ENCODE results near the gene ME3. TPM values are rescaled to one million over a fixed set of nuclear protein-coding genes. Genes with fewer than 3 reads are reported as not detected.

ME3 gene
- total and polyA plus RNA-seq, 2 donors, result 9.5 to 10.1 TPM

- H3K4me1 ChIP-seq (ENCODE audit: control insufficient read depth in 2 of 2, insufficient read depth in 2 of 2, low read length in 2 of 2), result no peaks in the 10 kb centered on the region
- no peak overlapping the region for H3K27ac ChIP-seq (ENCODE audit: low read depth in 1 of 2, low read length in 1 of 2)
- no peaks in the 10 kb centered on the region for H3K27me3 ChIP-seq (ENCODE audit: control insufficient read depth in 2 of 2, insufficient read depth in 1 of 2, low read length in 1 of 2)
- DNase-seq (ENCODE audit: low read depth in 6 of 9, low spot score in 9 of 9), result no peak
- H3K9me3 ChIP-seq (ENCODE audit: control insufficient read depth in 2 of 2, insufficient read depth in 1 of 2, low read length in 1 of 2), result no peaks in the 10 kb centered on the region
- no peak overlapping the region for H3K4me3 ChIP-seq (ENCODE audit: low read length in 2 of 2)
- 95% methylated on average over 10 of the region's 10 CpGs for WGBS
- no peaks in the 10 kb centered on the region for H3K36me3 ChIP-seq (ENCODE audit: control insufficient read depth in 2 of 2, insufficient read depth in 2 of 2, low read length in 1 of 2)
Measured at GRCh38 chr11:86473991-86474833, 198.2 kb downstream of the ME3 start.

- no peak overlapping the region for H3K27ac ChIP-seq (ENCODE audit: low read depth in 1 of 2, low read length in 1 of 2)
- H3K4me1 ChIP-seq (ENCODE audit: control insufficient read depth in 2 of 2, insufficient read depth in 2 of 2, low read length in 2 of 2), result no peaks in the 10 kb centered on the region
- no peak overlapping the region for H3K4me3 ChIP-seq (ENCODE audit: low read length in 2 of 2)
- WGBS, result 93% methylated on average over 5 of the region's 5 CpGs
- H3K9me3 ChIP-seq (ENCODE audit: control insufficient read depth in 2 of 2, insufficient read depth in 1 of 2, low read length in 1 of 2), result no peaks in the 10 kb centered on the region
- no peaks in the 10 kb centered on the region for H3K36me3 ChIP-seq (ENCODE audit: control insufficient read depth in 2 of 2, insufficient read depth in 2 of 2, low read length in 1 of 2)
- DNase-seq (ENCODE audit: low read depth in 6 of 9, low spot score in 9 of 9), result no peak
- H3K27me3 ChIP-seq (ENCODE audit: control insufficient read depth in 2 of 2, insufficient read depth in 1 of 2, low read length in 1 of 2), result no peaks in the 10 kb centered on the region
Measured at GRCh38 chr11:86469491-86470388, 202.7 kb downstream of the ME3 start.

- WGBS, result 96% methylated on average over 1 of the region's 1 CpG
- H3K4me1 ChIP-seq (ENCODE audit: control insufficient read depth in 2 of 2, insufficient read depth in 2 of 2, low read length in 2 of 2), result no peaks in the 10 kb centered on the region
- DNase-seq (ENCODE audit: low read depth in 6 of 9, low spot score in 9 of 9), result no peak
- H3K27ac ChIP-seq (ENCODE audit: low read depth in 1 of 2, low read length in 1 of 2), result no peak overlapping the region
- H3K4me3 ChIP-seq (ENCODE audit: low read length in 2 of 2), result no peak overlapping the region
- H3K36me3 ChIP-seq (ENCODE audit: control insufficient read depth in 2 of 2, insufficient read depth in 2 of 2, low read length in 1 of 2), result no peaks in the 10 kb centered on the region
- no peaks in the 10 kb centered on the region for H3K9me3 ChIP-seq (ENCODE audit: control insufficient read depth in 2 of 2, insufficient read depth in 1 of 2, low read length in 1 of 2)
- no peaks in the 10 kb centered on the region for H3K27me3 ChIP-seq (ENCODE audit: control insufficient read depth in 2 of 2, insufficient read depth in 1 of 2, low read length in 1 of 2)
Measured at GRCh38 chr11:86468169-86468568, 204.2 kb downstream of the ME3 start.

- 97% methylated on average over 5 of the region's 5 CpGs for WGBS
- no peak overlapping the region for H3K27ac ChIP-seq (ENCODE audit: low read depth in 1 of 2, low read length in 1 of 2)
Measured at GRCh38 chr11:86464509-86465221, 207.8 kb downstream of the ME3 start.

GRCh38 chr11:86463955-86464354 lies 208.5 kb downstream of the ME3 start:
- no peak for DNase-seq (ENCODE audit: low read depth in 6 of 9, low spot score in 9 of 9)
- 98% methylated on average over 5 of the region's 5 CpGs for WGBS
- peaks cover 0 to 4% of the 10 kb centered on the region in 2 donors for H3K4me1 ChIP-seq (ENCODE audit: control insufficient read depth in 2 of 2, insufficient read depth in 2 of 2, low read length in 2 of 2)
- no peak overlapping the region for H3K4me3 ChIP-seq (ENCODE audit: low read length in 2 of 2)
- H3K27ac ChIP-seq (ENCODE audit: low read depth in 1 of 2, low read length in 1 of 2), result no peak overlapping the region
- no peaks in the 10 kb centered on the region for H3K27me3 ChIP-seq (ENCODE audit: control insufficient read depth in 2 of 2, insufficient read depth in 1 of 2, low read length in 1 of 2)
- no peaks in the 10 kb centered on the region for H3K9me3 ChIP-seq (ENCODE audit: control insufficient read depth in 2 of 2, insufficient read depth in 1 of 2, low read length in 1 of 2)
- H3K36me3 ChIP-seq (ENCODE audit: control insufficient read depth in 2 of 2, insufficient read depth in 2 of 2, low read length in 1 of 2), result no peaks in the 10 kb centered on the region

More at GRCh38 chr11:86464509-86465221, 207.8 kb downstream of the ME3 start:
- H3K4me1 ChIP-seq (ENCODE audit: control insufficient read depth in 2 of 2, insufficient read depth in 2 of 2, low read length in 2 of 2), result peaks cover 0 to 4% of the 10 kb centered on the region in 2 donors
- no peak overlapping the region for H3K4me3 ChIP-seq (ENCODE audit: low read length in 2 of 2)
- no peaks in the 10 kb centered on the region for H3K9me3 ChIP-seq (ENCODE audit: control insufficient read depth in 2 of 2, insufficient read depth in 1 of 2, low read length in 1 of 2)
- H3K36me3 ChIP-seq (ENCODE audit: control insufficient read depth in 2 of 2, insufficient read depth in 2 of 2, low read length in 1 of 2), result no peaks in the 10 kb centered on the region
- no peaks in the 10 kb centered on the region for H3K27me3 ChIP-seq (ENCODE audit: control insufficient read depth in 2 of 2, insufficient read depth in 1 of 2, low read length in 1 of 2)
- DNase-seq (ENCODE audit: low read depth in 6 of 9, low spot score in 9 of 9), result no peak

GRCh38 chr11:86463120-86463519 lies 209.3 kb downstream of the ME3 start:
- Histone ChIP-seq H3K4me1 (ENCODE audit: control insufficient read depth in 2 of 2, insufficient read depth in 2 of 2, low read length in 2 of 2) (peaks cover 0 to 4% of the 10 kb centered on the region in 2 donors), H3K27ac (ENCODE audit: low read depth in 1 of 2, low read length in 1 of 2) (no peak overlapping the region), H3K9me3 (ENCODE audit: control insufficient read depth in 2 of 2, insufficient read depth in 1 of 2, low read length in 1 of 2) (no peaks in the 10 kb centered on the region), H3K36me3 (ENCODE audit: control insufficient read depth in 2 of 2, insufficient read depth in 2 of 2, low read length in 1 of 2) (no peaks in the 10 kb centered on the region), H3K4me3 (ENCODE audit: low read length in 2 of 2) (no peak overlapping the region), H3K27me3 (ENCODE audit: control insufficient read depth in 2 of 2, insufficient read depth in 1 of 2, low read length in 1 of 2) (no peaks in the 10 kb centered on the region)
- no peak for DNase-seq (ENCODE audit: low read depth in 6 of 9, low spot score in 9 of 9)
- 78% methylated on average over 7 of the region's 7 CpGs for WGBS

GRCh38 chr11:86461892-86462291 lies 210.5 kb downstream of the ME3 start:
- Histone ChIP-seq H3K4me3 (ENCODE audit: low read length in 2 of 2) (no peak overlapping the region), H3K27me3 (ENCODE audit: control insufficient read depth in 2 of 2, insufficient read depth in 1 of 2, low read length in 1 of 2) (no peaks in the 10 kb centered on the region), H3K27ac (ENCODE audit: low read depth in 1 of 2, low read length in 1 of 2) (no peak overlapping the region), H3K9me3 (ENCODE audit: control insufficient read depth in 2 of 2, insufficient read depth in 1 of 2, low read length in 1 of 2) (no peaks in the 10 kb centered on the region), H3K4me1 (ENCODE audit: control insufficient read depth in 2 of 2, insufficient read depth in 2 of 2, low read length in 2 of 2) (peaks cover 0 to 4% of the 10 kb centered on the region in 2 donors), H3K36me3 (ENCODE audit: control insufficient read depth in 2 of 2, insufficient read depth in 2 of 2, low read length in 1 of 2) (no peaks in the 10 kb centered on the region)
- 100% methylated on average over 1 of the region's 1 CpG for WGBS
- DNase-seq (ENCODE audit: low read depth in 6 of 9, low spot score in 9 of 9), result no peak

GRCh38 chr11:86460461-86461385 lies 211.7 kb downstream of the ME3 start:
- no peak overlapping the region for H3K27ac ChIP-seq (ENCODE audit: low read depth in 1 of 2, low read length in 1 of 2)
- H3K4me3 ChIP-seq (ENCODE audit: low read length in 2 of 2), result no peak overlapping the region
- no peak for DNase-seq (ENCODE audit: low read depth in 6 of 9, low spot score in 9 of 9)
- H3K36me3 ChIP-seq (ENCODE audit: control insufficient read depth in 2 of 2, insufficient read depth in 2 of 2, low read length in 1 of 2), result no peaks in the 10 kb centered on the region
- H3K9me3 ChIP-seq (ENCODE audit: control insufficient read depth in 2 of 2, insufficient read depth in 1 of 2, low read length in 1 of 2), result no peaks in the 10 kb centered on the region
- peaks cover 0 to 4% of the 10 kb centered on the region in 2 donors for H3K4me1 ChIP-seq (ENCODE audit: control insufficient read depth in 2 of 2, insufficient read depth in 2 of 2, low read length in 2 of 2)
- 89% methylated on average over 9 of the region's 9 CpGs for WGBS
- H3K27me3 ChIP-seq (ENCODE audit: control insufficient read depth in 2 of 2, insufficient read depth in 1 of 2, low read length in 1 of 2), result no peaks in the 10 kb centered on the region

Data from thymus (tissue), 11 donors.